ENCODE data around the gene S100A14. TPM values are rescaled to one million over a fixed set of nuclear protein-coding genes. Genes with fewer than 3 reads are reported as not detected.
"Not testable (repeated sequence)": the region's sequence is repeated elsewhere in the genome, so short reads cannot be mapped to it uniquely, and the experiment has no call there.

Gene S100A14
- total RNA-seq, 2 experiments from 2014 or later: not detected

DNA sequence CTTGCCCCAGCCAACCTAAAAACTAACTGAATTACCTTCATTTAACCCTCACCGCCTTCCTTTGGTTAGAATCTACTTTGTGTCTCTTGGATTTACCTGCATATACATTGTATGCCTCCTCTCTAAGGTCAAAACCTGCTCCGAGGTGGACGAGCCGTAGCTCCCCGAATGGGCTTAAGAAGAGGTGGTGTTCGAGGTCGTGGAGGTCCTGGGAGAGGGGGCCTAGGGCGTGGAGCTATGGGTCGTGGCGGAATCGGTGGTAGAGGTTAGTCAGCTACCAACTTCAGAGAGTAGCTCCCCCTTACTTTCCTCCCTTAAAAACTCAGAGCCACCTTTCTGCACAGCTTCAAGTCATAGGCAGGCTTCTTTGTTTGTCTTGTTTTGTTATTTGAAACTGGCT, 27.0 kb upstream of the S100A14 start:
- Histone ChIP-seq H3K36me3 (ENCODE audit: insufficient read depth, low read length) (peaks cover 95% of the 10 kb centered on the region), H3K79me2 (ENCODE audit: insufficient read depth, low read depth, low read length) (no peaks in the 10 kb centered on the region; the same call in 1 of the 2 replicates), H3K27ac (ENCODE audit: low read depth, low read length, poor library complexity, severe bottlenecking) (no peak overlapping the region), H3K4me2 (ENCODE audit: low read length) (no peak overlapping the region), H3K9me2 (ENCODE audit: insufficient read depth, low read length) (no peaks in the 10 kb centered on the region), H3K4me3 (ENCODE audit: low read depth, low read length, poor library complexity, severe bottlenecking) (no peak overlapping the region), H2AFZ (ENCODE audit: low read length) (no peak overlapping the region), H3K4me1 (ENCODE audit: insufficient read depth, low read length, poor library complexity, severe bottlenecking) (no peaks in the 10 kb centered on the region), H3K9me3 (ENCODE audit: low read length) (no peaks in the 10 kb centered on the region), H4K20me1 (ENCODE audit: insufficient read depth, low read length) (no peaks in the 10 kb centered on the region)
- no TSS peak for BruUV-seq (replicated peaks)
- DNase-seq (ENCODE audit: low spot score): no peak
- intact Hi-C loops (cut with micrococcal nuclease; ENCODE audit: unreplicated experiment): no loop called here
- ChIA-PET POLR2A (interaction anchor here (0.7 to 2.2 kb wide), 4 partner anchors 8 to 26 kb away, joined by 3 to 8 read pairs (median 4); partner anchors contain the start of gene CHTOP), CTCF (ENCODE audit: unreplicated experiment) (no interaction called here)
- TF ChIP-seq EZH2phosphoT487 (IDR thresholded peaks at IDR 0.05; ENCODE audit: borderline replicate concordance, low read depth, low read length): no peak
- TF ChIP-seq, protein P1, sequence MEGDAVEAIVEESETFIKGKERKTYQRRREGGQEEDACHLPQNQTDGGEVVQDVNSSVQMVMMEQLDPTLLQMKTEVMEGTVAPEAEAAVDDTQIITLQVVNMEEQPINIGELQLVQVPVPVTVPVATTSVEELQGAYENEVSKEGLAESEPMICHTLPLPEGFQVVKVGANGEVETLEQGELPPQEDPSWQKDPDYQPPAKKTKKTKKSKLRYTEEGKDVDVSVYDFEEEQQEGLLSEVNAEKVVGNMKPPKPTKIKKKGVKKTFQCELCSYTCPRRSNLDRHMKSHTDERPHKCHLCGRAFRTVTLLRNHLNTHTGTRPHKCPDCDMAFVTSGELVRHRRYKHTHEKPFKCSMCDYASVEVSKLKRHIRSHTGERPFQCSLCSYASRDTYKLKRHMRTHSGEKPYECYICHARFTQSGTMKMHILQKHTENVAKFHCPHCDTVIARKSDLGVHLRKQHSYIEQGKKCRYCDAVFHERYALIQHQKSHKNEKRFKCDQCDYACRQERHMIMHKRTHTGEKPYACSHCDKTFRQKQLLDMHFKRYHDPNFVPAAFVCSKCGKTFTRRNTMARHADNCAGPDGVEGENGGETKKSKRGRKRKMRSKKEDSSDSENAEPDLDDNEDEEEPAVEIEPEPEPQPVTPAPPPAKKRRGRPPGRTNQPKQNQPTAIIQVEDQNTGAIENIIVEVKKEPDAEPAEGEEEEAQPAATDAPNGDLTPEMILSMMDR (conservative IDR thresholded peaks at IDR 0.05; ENCODE audit: low read length): no peak

- no peaks in the 10 kb centered on the region for H3K4me1 ChIP-seq (ENCODE audit: insufficient read depth, low read length, poor library complexity, severe bottlenecking)
These were observed 26.0 kb upstream of the S100A14 start for GRCh38 chr1:153642161-153642560.

DNA sequence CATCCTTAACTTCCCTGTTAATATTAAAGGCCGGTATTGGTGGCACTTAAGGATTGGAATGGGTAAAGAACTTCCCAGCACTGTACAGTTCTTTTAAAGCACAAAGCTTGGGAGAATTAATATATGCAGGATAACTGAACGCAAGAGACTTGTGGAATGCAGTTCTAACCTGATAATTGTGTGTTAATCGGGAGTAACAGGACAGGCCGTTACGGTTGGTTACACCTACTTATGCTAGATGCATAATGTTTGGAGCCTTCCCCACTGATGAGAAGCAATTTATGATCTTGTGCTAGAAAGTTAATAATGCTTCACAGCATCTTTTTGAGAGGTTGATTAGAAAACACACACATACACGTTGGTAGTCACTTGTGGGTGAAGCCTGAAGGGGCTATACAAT, 24.7 kb upstream of the S100A14 start:
- Histone ChIP-seq H3K36me3 (ENCODE audit: insufficient read depth, low read length) (peaks cover 100% of the 10 kb centered on the region), H4K20me1 (ENCODE audit: insufficient read depth, low read length) (no peaks in the 10 kb centered on the region), H3K4me2 (ENCODE audit: low read length) (no peak overlapping the region), H3K9me3 (ENCODE audit: low read length) (no peaks in the 10 kb centered on the region), H3K4me3 (ENCODE audit: low read depth, low read length, poor library complexity, severe bottlenecking) (no peak overlapping the region), H3K4me1 (ENCODE audit: insufficient read depth, low read length, poor library complexity, severe bottlenecking) (peaks cover 4% of the 10 kb centered on the region), H2AFZ (ENCODE audit: low read length) (no peak overlapping the region), H3K79me2 (ENCODE audit: insufficient read depth, low read depth, low read length) (peaks cover 13% of the 10 kb centered on the region), H3K27ac (ENCODE audit: low read depth, low read length, poor library complexity, severe bottlenecking) (no peak overlapping the region), H3K9me2 (ENCODE audit: insufficient read depth, low read length) (no peaks in the 10 kb centered on the region)
- no peak for TF ChIP-seq EZH2phosphoT487 (IDR thresholded peaks at IDR 0.05; ENCODE audit: borderline replicate concordance, low read depth, low read length)
- TF ChIP-seq, protein P1 (conservative IDR thresholded peaks at IDR 0.05; ENCODE audit: low read length): no peak
- no TSS peak for BruUV-seq (replicated peaks)
- intact Hi-C loops (cut with micrococcal nuclease; ENCODE audit: unreplicated experiment): no loop called here
- DNase-seq (ENCODE audit: low spot score): no peak
- CTCF ChIA-PET (ENCODE audit: unreplicated experiment): no interaction called here
- POLR2A ChIA-PET: no interaction called here

More at GRCh38 chr1:153642161-153642560, 26.0 kb upstream of the S100A14 start:
- TF ChIP-seq, protein P1 (conservative IDR thresholded peaks at IDR 0.05; ENCODE audit: low read length): no peak
- TF ChIP-seq EZH2phosphoT487 (IDR thresholded peaks at IDR 0.05; ENCODE audit: borderline replicate concordance, low read depth, low read length): no peak
- BruUV-seq (replicated peaks): no TSS peak
- Histone ChIP-seq H3K9me2 (ENCODE audit: insufficient read depth, low read length) (no peaks in the 10 kb centered on the region), H3K4me3 (ENCODE audit: low read depth, low read length, poor library complexity, severe bottlenecking) (no peak overlapping the region), H3K36me3 (ENCODE audit: insufficient read depth, low read length) (peaks cover 100% of the 10 kb centered on the region), H4K20me1 (ENCODE audit: insufficient read depth, low read length) (no peaks in the 10 kb centered on the region), H2AFZ (ENCODE audit: low read length) (no peak overlapping the region), H3K4me2 (ENCODE audit: low read length) (no peak overlapping the region), H3K79me2 (ENCODE audit: insufficient read depth, low read depth, low read length) (peaks cover under 1% of the 10 kb centered on the region; the same call in 1 of the 2 replicates), H3K9me3 (ENCODE audit: low read length) (no peaks in the 10 kb centered on the region), H3K27ac (ENCODE audit: low read depth, low read length, poor library complexity, severe bottlenecking) (no peak overlapping the region)
- no peak for DNase-seq (ENCODE audit: low spot score)
- POLR2A ChIA-PET: no interaction called here
- intact Hi-C loops (cut with micrococcal nuclease; ENCODE audit: unreplicated experiment): no loop called here
- CTCF ChIA-PET (ENCODE audit: unreplicated experiment): no interaction called here

DNA sequence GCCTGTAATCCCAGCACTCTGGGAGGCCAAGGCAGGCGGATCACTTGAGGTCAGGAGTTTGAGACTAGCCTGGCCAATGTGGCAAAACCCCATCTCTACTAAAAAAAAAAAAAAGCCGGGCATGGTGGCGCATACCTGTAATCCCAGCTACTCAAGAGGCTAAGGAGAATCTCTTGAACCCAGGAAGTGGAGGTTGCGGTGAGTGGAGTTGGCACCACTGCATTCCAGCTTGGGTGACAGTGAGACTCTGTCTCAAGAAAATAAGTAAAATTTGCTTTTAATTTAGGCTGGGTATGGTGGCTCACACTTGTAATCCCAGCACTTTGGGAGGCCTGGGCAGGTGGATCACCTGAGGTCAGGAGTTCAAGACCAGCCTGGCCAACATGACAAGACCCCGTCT, 24.1 kb upstream of the S100A14 start:
- H3K9me3 ChIP-seq (ENCODE audit: low read length); CTCF ChIA-PET (ENCODE audit: unreplicated experiment); BruUV-seq (replicated peaks); H3K4me1 ChIP-seq (ENCODE audit: insufficient read depth, low read length, poor library complexity, severe bottlenecking); H3K4me2 ChIP-seq (ENCODE audit: low read length); H2AFZ ChIP-seq (ENCODE audit: low read length); DNase-seq (ENCODE audit: low spot score); H4K20me1 ChIP-seq (ENCODE audit: insufficient read depth, low read length); H3K4me3 ChIP-seq (ENCODE audit: low read depth, low read length, poor library complexity, severe bottlenecking); H3K9me2 ChIP-seq (ENCODE audit: insufficient read depth, low read length); POLR2A ChIA-PET; intact Hi-C loops (cut with micrococcal nuclease; ENCODE audit: unreplicated experiment); H3K27ac ChIP-seq (ENCODE audit: low read depth, low read length, poor library complexity, severe bottlenecking): not testable (repeated sequence)
- H3K36me3 ChIP-seq (ENCODE audit: insufficient read depth, low read length): peaks cover 96% of the 10 kb centered on the region
- H3K79me2 ChIP-seq (ENCODE audit: insufficient read depth, low read depth, low read length): peaks cover 20% of the 10 kb centered on the region

Measured in OCI-LY7 (cell line).